Activated CD4-positive, alpha-beta T cell treated with anti-CD3 and anti-CD28 coated beads, Interleukin-2, amount 50 U/mL, for 1 hour (primary cell): ENCODE measurements around the gene HTRA2.

ENCODE experiments used
- DNase-seq: peaks from one replicate; pipeline ENCODE4 v3.0.0-alpha.2; 2020

Gene HTRA2

GRCh38 chr2:74516650-74517049 lies 13.1 kb upstream of the HTRA2 start:
- DNase-seq, result no peak

DNA sequence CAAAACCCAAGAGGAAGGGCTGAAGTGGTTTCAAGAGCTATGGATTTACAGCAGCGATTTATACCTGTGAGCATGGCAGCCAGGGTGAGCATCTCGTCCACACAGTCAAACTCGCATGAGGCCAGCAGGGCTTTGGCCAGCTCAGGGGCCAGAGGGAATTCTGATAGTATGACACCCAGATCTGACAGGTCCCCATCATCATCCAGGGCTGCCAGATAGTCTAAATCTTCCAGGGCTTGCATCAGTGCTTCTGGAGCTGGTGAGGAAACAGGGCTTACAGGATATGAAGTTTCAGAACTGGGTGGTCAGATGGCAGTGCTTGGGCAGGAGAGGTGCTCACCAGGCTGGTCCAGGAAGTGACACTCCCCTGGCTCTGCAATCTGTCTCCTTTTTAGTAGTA lies 7.2 kb upstream of the HTRA2 start:
- DNase-seq, result no peak

DNA sequence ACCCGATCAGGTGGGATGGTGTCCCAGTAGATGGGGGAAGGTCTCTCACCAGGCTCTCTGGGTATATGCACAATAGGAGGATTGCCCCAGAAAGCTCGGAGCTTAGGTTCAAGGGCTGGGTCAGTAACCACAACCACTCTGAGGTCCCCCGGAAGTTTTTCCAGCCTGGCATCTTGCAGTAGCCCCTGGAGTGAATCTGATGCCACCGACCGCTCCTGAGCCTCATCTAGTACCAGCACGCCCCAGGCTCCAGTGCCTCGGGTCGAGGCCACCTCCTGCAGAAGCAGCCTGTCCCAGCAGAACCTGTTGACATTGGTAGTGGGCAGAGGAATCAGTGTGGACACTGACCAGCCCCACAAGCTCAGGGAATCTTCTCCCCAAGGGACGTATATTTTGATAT lies 5.7 kb upstream of the HTRA2 start:
- DNase-seq, result no peak

DNA sequence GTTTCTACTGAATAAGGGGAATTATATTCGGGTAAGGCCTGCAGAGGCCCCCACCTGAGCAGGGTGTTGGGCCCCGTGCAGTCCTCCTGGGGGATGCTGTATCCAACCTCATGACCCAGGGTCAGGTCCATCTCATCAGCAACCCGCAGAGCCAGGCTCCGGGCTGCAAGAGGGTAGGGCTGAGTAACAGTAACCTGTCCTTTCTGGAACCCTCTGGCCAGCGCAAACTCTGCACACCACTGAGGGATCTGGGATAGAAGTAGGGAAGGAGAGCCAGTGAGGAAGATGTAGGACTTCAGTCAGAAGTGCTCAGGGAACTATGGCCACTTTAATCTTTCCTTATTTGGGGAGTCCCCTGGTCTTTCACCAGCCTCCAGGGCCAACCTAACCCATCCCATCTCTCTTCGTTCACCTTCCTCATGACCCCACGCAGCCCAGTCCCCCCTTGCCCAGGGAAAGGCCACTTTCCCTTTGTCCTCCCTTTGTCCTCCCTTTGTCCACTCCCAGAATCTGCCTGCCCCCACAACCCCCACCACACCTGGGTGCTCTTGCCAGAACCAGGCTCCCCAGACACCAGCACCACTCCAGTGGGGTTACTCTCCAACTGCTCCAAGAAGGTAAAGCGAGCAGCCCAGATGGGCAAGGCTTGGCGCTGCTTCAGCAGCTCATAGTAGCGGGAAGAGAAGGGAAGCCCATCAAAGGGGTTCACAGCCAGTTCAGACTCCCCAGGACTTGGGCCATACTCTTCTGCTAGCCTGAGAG lies 4.6 kb upstream of the HTRA2 start:
- no peak for DNase-seq

DNA sequence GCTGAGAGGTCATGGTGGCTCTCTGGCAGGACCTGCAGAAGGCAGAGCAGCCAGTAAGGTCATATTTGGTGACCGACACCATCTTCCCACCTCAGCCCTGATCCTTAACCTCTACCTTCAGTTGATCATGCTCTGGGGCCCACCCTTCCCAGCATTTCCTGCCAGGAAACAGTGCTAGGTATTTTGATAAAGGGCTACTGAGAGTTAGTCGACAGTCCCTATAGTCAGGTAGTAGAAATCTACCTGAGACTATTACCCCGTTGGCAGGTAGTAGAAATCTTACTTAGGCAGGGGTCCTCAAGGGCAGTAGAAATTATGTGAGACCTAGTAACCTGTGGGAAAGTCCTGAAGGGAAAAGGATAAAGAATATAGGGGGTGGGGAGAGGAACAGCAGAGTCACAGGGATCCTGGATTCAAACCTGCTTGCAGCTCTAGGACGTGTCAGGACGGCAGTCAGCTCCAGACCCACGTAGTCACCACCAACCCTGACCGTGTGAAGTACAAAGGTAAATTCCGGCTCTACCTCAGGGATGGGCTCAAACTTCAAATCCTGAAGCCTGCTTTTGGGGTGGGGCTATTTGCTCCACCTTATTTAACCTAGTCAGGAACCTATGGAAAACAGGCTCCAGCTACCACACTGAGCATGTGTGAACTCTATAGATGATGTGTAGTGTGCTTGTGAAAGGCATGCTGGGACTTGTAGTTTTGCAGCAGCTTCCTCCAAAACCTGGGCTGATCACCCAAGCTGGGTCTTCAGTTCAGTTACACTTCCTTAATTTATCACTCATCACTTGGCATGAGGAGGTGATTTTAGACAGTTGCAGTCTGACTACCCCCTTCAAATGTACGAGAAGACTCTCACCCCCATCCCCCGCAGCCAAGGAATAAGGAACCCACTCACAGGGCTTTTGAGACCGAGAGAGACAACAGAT lies 3.8 kb upstream of the HTRA2 start, which contains the start of gene DQX1:
Gene DQX1 (minus strand): TSS at position 515 of the 932 bp plus-strand sequence. CDS start 502 bp downstream, at position 13.
- no peak for DNase-seq

DNA sequence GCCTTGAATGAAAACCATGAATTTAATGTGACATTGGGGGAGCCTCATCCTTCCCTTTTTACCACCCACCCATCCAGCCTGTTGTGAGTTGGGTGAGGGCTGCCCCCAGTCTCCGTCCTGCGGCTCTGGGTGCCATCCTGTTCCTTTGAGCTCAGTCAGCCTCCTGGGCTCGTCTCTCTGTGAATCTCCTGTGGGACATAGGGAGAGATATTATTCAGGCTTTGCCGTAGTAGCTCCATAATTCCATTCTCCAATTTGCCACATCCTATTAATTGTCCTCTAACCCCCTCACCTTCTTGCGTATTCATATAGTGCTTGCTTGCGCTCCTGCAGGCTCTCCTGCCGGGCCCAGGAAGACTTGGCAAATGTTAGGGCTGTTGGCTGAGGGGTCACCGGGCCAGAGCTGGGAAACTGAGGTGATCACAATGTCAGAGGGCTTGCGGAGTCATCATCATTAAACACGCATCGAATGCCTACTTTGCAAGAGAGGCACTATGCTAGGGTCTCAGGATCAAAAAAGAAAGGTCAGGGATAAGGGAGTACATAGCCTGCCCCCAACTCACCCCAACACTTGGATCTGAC lies 3.0 kb upstream of the HTRA2 start:
- DNase-seq, result no peak

DNA sequence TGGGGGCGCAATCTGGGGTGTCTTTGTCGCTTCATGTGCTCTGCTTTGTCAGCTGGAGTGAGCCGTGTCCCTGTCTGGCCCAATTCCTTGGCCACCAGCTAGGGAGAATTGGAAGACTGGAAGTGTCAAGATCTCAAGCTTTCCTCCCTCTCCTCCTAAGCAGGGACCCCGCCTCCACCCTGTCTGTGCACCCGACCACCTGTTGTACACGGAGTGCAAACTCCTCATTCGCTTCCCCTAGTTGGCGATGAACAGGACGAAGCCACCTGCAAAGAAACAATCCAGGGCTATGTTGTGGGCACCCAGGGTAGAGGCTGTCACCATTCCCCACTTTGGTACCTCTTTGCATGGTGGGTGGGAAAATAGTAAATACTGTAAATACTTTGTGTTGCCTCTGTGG lies 2.0 kb upstream of the HTRA2 start:
- DNase-seq, result no peak

GRCh38 chr2:74528600-74529356 lies 955 bp upstream of the HTRA2 start:
- no peak for DNase-seq

GRCh38 chr2:74530239-74531187 lies 780 bp downstream of the HTRA2 start:
- DNase-seq, result peak; percentile 43

- no peak for DNase-seq
Observed at GRCh38 chr2:74531666-74532065, 1.9 kb downstream of the HTRA2 start.

DNA sequence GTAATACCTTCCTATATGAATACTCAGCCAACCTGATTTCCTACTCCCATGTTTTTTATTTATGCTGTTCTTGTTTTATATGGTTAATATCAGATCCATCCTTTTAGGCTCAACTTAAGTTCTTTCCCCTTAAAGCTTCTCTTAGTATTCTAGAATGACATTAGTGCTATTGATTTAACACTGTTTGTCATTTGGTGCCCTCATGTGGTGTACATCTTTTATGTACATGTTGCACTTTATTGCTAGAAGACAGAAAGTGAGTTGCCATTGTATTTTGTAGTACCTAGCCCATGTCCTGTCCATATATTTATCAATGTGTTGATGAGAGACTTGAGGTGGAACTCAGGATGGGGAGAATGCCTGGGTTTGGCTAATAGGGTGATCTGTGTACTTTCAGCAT lies 2.5 kb downstream of the HTRA2 start:
- no peak for DNase-seq

DNA sequence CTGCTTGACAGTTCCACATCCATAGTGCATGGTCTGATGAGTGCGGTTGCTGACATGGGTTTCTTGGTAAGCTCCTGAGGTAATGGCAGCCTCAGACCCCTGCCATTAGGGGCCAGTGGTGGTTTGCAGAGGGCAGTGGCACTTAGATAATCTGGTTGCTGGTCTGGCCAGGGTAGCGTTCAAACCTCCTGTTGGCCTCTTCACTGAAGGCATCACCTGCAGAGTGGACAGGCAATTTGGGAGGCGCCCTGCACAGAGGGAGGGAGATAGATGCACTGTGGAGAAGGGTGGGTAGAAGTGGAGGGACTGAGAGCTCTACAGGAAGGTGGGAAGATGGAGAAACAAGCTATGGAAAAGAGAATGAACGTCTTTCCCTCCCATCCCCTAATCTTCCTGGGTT lies 3.7 kb downstream of the HTRA2 start:
- no peak for DNase-seq

GRCh38 chr2:74534411-74534810 lies 4.7 kb downstream of the HTRA2 start:
- DNase-seq, result no peak

DNA sequence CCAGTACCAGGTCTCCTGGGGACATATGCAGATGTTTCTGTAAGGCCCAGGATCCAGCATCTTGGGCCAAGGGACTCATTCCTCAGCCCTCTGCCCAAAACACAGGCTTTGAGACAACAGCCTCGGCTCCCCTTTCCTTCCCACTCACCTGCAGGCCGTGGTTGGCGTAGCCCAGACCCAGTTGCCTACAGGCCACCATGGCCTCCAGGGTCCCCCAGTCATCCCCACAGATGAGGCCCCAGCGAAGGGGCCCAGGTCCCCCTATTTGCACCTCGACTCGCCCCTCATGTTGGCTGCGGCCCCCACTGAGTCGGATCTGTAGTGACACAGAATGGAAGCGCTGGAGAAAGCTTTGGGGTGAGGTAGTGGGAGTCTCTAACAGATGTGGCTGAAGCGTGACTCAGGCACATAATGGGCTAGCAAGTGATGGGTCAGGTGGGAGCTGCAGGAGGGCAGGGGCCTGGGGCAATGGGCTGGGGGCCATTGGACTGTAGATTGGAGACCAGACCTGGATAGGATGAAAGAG lies 5.8 kb downstream of the HTRA2 start:
- no peak for DNase-seq

DNA sequence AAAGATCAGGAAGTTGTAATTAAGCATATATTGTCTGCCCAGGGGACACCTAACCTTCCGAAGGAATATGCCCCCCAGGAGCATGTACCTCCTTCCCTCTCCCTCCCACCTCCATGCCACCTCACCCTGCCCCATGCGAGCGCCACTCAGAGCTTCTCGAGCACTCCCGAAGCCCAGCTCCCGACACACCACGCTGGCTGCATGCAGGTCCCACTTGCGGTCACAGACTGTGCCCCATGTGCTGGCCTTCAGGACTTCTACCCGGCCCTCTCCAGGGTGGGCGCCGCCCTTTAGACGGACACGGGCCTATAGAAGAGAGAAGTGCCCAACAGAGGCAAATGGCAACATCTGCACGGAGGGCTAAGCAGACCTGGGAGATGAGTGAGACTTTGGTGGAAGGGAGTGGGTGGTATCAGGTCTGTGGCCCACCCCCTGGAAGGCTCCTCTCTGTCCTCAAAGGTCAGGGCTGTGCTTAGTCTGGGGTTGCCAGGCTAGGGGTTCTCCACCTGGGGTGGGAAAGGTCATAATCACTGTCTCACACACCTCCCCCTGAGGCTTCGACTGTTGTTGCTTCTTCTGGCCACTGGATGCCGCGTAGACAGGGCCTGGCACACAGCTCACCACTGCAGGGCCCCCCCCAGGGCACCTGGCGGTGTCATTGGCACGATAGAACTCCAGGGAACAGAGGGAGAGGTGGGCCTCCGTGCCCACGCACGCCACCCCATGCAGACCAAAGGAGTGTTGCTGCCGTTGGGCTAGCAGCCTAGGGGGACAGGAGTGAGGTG lies 6.6 kb downstream of the HTRA2 start:
- DNase-seq, result no peak

GRCh38 chr2:74537140-74537539 lies 7.4 kb downstream of the HTRA2 start:
- DNase-seq, result no peak

DNA sequence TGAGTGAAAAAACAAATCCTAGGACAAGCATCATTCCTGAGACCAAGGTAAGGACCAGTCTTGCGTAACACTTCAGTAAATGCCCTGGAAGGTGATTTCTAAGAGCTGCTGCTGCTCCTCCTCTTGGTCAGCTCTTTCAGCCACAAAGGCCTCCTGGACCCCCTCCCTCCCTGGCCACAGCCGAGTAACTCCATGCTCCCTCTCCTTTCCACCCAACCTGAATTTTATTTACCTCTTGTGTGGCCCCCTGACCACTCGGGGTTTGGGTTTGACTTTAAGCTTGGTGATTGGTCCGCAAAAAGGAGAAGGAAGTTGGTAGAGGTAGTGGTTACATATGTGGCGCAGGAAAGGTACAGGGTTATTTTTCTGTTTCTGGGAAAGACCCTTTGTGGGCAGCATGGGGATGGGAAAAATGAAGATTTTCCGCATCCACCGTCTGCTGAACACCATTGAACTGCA lies 9.2 kb downstream of the HTRA2 start:
- DNase-seq, result no peak

GRCh38 chr2:74540291-74540690 lies 10.6 kb downstream of the HTRA2 start:
- no peak for DNase-seq

GRCh38 chr2:74542978-74543377 lies 13.2 kb downstream of the HTRA2 start:
- no peak for DNase-seq

- no peak for DNase-seq
Observed at GRCh38 chr2:74544634-74545033, 14.9 kb downstream of the HTRA2 start.
